Endothelial cell (in vitro differentiated cells): ENCODE data around the gene CTNNBL1. TPM values are rescaled to one million over a fixed set of nuclear protein-coding genes. Genes with fewer than 3 reads are reported as not detected.
A peak's percentile ranks its signal among the peaks of the same experiment; 100 is the strongest.

Source experiments
- DNase-seq: peaks from one replicate; pipeline ENCODE4 v3.0.0; 2021; ENCODE audit warnings: low spot score
- H3K27ac Mint-ChIP-seq: one replicate; pipeline ENCODE4 v1.8.0; 2021; ENCODE audit warnings: mixed read lengths, inconsistent platforms; ENCODE audit not compliant: unreplicated experiment
- H3K27me3 Mint-ChIP-seq: one replicate; pipeline ENCODE4 v1.8.0; 2021; ENCODE audit warnings: mild to moderate bottlenecking, moderate library complexity, mixed read lengths, inconsistent platforms; ENCODE audit not compliant: unreplicated experiment
- H3K36me3 Mint-ChIP-seq: one replicate; pipeline ENCODE4 v1.8.0; 2021; ENCODE audit warnings: mild to moderate bottlenecking, low read depth, mixed read lengths, inconsistent platforms; ENCODE audit not compliant: unreplicated experiment
- H3K4me1 Mint-ChIP-seq: one replicate; pipeline ENCODE4 v1.8.0; 2021; ENCODE audit warnings: mild to moderate bottlenecking, mixed read lengths, inconsistent platforms; ENCODE audit not compliant: unreplicated experiment
- H3K4me3 Mint-ChIP-seq: one replicate; pipeline ENCODE4 v1.8.0; 2021; ENCODE audit warnings: mild to moderate bottlenecking, mixed read lengths, inconsistent platforms; ENCODE audit not compliant: unreplicated experiment
- H3K9me3 Mint-ChIP-seq: one replicate; pipeline ENCODE4 v1.8.0; 2021; ENCODE audit warnings: mixed read lengths, inconsistent platforms; ENCODE audit not compliant: unreplicated experiment
- total RNA-seq: library from RNA; stranded (reverse); fragmentation: NEBNext Ultra II Directional; extraction: Animal tissue kit (Norgen Biotek cat#: 25700); gene quantifications from one replicate; pipeline ENCODE4 v1.2.1, GENCODE V29; 2021; ENCODE audit not compliant: unreplicated experiment
- TF ChIP-seq, protein P1 (sequence below): fragments of 200-600 bp; sonication (generic); IDR thresholded peaks from one replicate; pipeline ENCODE4 v1.5.0; 2021; ENCODE audit warnings: antibody characterized with exemption; ENCODE audit not compliant: unreplicated experiment

CTNNBL1 gene
- total RNA-seq, 1 donor from 2014 or later = 84.8 TPM

DNA sequence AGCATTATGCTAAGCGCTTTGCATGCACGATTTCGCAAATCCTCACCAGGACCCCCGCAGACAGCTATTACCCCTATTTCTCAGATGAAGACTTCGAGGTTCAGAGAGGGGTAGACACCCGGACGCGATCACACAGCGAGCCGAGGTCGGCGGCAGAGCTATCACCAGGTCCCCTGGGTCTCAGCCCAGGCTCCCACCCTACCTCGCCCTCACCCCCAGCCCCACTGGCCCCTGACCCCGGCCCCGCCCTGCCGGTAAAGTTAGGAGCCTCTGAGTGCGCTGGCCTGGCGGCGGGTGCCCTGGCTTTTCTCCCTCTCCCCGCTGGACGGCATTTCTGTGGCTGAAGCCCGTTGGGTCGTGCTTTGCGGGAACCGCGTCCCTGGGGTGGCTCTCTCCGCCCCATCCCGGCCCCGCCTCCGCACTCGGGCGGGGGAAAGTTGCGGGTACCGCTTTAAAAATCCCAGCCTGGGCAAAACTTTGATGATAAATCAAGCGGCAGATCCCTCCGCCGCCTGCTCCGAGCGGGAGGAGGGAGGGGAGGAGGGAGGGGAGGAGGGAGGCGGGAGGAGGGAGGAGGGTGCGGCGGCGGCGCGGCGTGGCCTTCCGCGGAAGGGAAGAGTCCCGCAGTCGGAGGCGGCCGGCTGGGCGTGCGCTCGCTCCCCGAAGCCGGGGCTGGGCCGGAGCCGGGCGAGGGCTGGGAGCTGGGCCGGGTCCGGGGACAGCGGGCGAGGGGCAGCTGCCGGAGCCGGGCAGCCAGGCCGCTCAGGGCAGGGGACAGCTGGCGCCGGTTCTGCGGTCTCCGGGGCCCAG is 208.9 kb downstream of the CTNNBL1 start, which contains the start of gene VSTM2L:
Gene VSTM2L, plus strand, starts transcription at position 624 of the 810 bp plus-strand sequence. CDS start 224 bp downstream, outside the sequence.
- Mint-ChIP-seq H3K4me3 (peak within 1 kb of the TSS; percentile 92), H3K27me3 (peaks cover 17% of the 10 kb centered on the region), H3K4me1 (peaks cover 9% of the 10 kb centered on the region), H3K36me3 (peaks cover 5% of the 10 kb centered on the region), H3K27ac (peak within 1 kb of the TSS; percentile 64), H3K9me3 (no peaks in the 10 kb centered on the region)
- TF ChIP-seq, protein P1, sequence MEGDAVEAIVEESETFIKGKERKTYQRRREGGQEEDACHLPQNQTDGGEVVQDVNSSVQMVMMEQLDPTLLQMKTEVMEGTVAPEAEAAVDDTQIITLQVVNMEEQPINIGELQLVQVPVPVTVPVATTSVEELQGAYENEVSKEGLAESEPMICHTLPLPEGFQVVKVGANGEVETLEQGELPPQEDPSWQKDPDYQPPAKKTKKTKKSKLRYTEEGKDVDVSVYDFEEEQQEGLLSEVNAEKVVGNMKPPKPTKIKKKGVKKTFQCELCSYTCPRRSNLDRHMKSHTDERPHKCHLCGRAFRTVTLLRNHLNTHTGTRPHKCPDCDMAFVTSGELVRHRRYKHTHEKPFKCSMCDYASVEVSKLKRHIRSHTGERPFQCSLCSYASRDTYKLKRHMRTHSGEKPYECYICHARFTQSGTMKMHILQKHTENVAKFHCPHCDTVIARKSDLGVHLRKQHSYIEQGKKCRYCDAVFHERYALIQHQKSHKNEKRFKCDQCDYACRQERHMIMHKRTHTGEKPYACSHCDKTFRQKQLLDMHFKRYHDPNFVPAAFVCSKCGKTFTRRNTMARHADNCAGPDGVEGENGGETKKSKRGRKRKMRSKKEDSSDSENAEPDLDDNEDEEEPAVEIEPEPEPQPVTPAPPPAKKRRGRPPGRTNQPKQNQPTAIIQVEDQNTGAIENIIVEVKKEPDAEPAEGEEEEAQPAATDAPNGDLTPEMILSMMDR = no peak
- DNase-seq = peak; percentile 42

DNA sequence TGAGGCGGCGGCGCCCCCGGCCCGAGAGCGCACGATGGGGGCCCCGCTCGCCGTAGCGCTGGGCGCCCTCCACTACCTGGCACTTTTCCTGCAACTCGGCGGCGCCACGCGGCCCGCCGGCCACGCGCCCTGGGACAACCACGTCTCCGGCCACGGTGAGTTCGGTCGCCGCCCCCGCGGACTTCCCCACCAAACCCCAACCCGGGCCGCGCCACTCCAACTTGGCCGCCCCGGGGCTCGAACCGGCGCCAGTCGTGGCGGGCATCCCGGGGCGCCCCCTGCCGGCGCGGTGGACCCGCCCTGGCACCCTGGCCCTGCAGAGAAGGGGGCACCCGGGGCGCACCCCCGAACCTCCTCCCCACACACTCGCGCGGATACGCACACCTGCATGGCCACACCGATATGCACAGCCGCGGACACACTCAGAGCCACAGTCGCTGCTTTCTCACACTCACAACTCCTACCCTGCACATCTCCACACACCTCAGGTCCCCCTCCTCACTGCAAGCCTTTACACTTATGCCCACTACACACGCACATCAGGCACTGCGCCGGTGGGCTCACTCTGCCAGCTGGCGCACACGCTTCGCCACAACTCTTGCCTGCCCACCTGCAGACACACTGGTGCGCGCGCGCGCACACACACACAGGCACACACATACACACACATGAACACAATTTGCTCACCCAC is 209.6 kb downstream of the CTNNBL1 start:
- peaks cover 5% of the 10 kb centered on the region for H3K36me3 Mint-ChIP-seq
- H3K9me3 Mint-ChIP-seq = no peaks in the 10 kb centered on the region
- peaks cover 9% of the 10 kb centered on the region for H3K4me1 Mint-ChIP-seq
- peak overlapping the region; percentile 92 for H3K4me3 Mint-ChIP-seq
- peaks cover 17% of the 10 kb centered on the region for H3K27me3 Mint-ChIP-seq
- TF ChIP-seq, protein P1 = peak; percentile 59
- H3K27ac Mint-ChIP-seq = peak overlapping the region; percentile 64
- peak; percentile 23 for DNase-seq

DNA sequence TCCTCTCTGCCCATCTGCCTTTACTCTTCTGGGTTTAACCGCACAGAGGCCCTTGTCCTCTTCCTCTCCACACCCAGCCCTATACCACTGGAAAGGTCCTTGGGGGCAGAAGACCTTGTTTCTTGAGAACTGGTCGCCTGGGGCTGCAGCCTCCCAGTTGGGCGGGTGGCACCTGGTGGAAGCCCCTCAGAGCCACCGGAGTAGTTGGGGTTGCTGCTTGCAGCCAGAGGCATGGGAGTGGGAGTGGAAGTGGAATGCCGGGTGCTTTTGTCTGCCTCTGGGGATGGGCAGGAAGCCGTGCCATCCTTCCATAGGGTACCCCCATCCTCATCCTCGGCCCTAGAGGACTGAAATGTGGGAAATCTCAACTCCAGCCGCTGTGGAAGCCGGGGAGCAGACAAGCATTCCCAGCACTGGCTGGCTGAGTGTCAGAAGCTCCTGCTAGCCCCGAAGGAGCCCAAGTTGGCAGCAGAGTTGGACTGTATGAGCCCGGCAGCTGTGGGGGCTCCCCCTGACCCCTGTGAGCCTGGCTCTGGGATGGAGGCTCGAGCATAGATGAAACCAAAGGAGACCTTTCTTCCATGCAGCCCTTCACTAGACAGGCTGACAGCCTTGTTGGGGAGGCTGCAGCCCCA is 210.3 kb downstream of the CTNNBL1 start:
- Mint-ChIP-seq H3K4me1 (peaks cover 9% of the 10 kb centered on the region), H3K9me3 (no peaks in the 10 kb centered on the region), H3K4me3 (peak overlapping the region; percentile 92), H3K27me3 (peaks cover 17% of the 10 kb centered on the region), H3K36me3 (peaks cover 5% of the 10 kb centered on the region), H3K27ac (no peak overlapping the region)
- TF ChIP-seq, protein P1 = no peak
- DNase-seq = no peak

DNA sequence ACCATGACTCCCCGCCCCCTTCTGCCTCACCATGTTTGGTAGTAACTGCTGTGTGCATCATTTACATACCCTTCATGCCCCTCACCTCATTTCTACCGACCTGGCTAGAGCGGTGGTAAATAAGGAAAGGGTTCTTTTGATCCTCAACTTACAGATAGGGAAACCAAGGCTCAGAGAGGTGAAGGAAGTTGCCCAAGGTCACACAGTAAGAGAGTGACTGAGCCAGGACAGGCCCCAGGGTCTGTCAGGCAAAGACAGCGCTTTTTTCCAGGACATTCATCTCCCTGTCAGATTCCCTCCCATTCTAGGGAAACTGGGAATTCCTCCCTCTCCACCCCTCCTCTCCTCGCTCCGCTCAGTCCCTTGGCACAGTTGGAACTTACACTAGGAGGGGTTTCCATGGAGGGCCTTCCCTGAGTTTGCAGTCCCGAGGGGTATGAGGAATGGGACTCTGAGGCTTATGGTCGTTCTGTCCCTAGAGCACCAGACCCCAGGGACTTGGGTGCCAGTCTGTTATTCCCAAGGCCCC is 211.1 kb downstream of the CTNNBL1 start:
- H3K4me1 Mint-ChIP-seq = peaks cover 9% of the 10 kb centered on the region
- TF ChIP-seq, protein P1 = no peak
- H3K27me3 Mint-ChIP-seq = peaks cover 17% of the 10 kb centered on the region
- H3K9me3 Mint-ChIP-seq = no peaks in the 10 kb centered on the region
- peaks cover 5% of the 10 kb centered on the region for H3K36me3 Mint-ChIP-seq
- no peak overlapping the region for H3K27ac Mint-ChIP-seq
- H3K4me3 Mint-ChIP-seq = no peak overlapping the region
- no peak for DNase-seq
